ENCODE data around the gene MPPED1. TPM values are rescaled to one million over a fixed set of nuclear protein-coding genes. Genes with fewer than 3 reads are reported as not detected.

Gene MPPED1
- total and polyA plus RNA-seq, 2 donors (not counting 1 experiment from before 2014, with no cell fraction given): 0.13 TPM; not detected in 1

DNA sequence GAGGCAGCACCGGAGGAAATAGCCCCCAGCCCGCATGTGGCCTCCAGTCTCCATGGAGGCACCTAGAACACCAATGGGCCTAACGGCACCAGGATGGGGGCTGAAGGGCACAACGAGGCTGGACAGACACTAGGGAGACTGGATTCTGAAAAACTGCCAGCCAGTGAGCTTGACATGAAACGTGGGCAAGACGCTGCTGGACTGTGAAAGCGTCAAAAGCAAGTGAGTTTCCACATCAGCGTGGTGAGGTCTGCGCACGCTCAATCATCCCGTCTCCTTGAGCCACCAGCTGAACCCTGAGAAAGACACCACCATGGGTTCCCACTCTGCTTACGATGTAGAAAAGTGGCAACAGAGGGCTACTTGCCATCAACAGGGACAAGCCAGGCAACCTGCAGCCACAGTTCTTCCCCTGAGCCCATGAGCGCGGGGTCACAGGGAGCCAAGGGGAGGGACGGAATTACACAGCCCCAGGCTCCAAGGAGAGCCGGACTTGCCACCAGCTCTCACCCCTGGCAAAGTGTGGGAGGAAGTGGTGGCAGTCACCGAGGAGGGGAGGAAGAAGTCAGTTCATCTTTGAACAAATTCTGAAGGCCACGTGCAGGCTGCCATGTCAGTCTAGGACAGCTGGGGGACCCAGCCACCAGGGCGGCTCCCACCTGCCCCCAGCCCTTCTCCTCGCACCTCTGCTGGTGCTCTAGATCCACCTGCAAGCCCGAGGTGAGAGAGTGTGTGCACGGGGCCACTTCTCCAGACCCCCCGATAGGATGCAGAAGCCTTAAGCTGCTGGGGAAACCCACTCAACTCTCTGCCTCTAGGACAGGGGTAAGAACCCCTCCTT, 131.1 kb downstream of the MPPED1 start:
- no peak for DNase-seq
- Histone ChIP-seq H3K9ac (ENCODE audit: low read length) (no peak overlapping the region), H3K27me3 (replicated peaks in 1 of 4; ENCODE audit: control extremely low read depth in 1 of 4, control insufficient read depth in 3 of 4, insufficient read depth in 4 of 4, low read length in 3 of 4) (peaks cover 0 to 5% (median 0%) of the 10 kb centered on the region in 4 experiments), H3K79me2 (ENCODE audit: control insufficient read depth, insufficient read depth, low read length) (no peaks in the 10 kb centered on the region), H3K9me3 (ENCODE audit: control extremely low read depth in 1 of 3, control insufficient read depth in 2 of 3, insufficient read depth in 1 of 3, low read length in 2 of 3) (no peaks in the 10 kb centered on the region), H2AFZ (ENCODE audit: insufficient read depth, low read depth, low read length, poor library complexity, severe bottlenecking) (no peak overlapping the region), H4K20me1 (ENCODE audit: control insufficient read depth, insufficient read depth, low read length, poor library complexity, severe bottlenecking) (no peaks in the 10 kb centered on the region), H3K4me1 (ENCODE audit: control insufficient read depth in 2 of 2, insufficient read depth in 2 of 2, low read length in 2 of 2) (no peaks in the 10 kb centered on the region), H3K27ac (ENCODE audit: low read length in 2 of 2) (no peak overlapping the region), H3K4me3 (ENCODE audit: control extremely low read depth in 1 of 5, extremely low read depth in 1 of 5, insufficient read depth in 1 of 5, low read depth in 2 of 5, low read length in 4 of 5) (no peak overlapping the region), H3K4me2 (replicated peaks; ENCODE audit: low read depth, low read length, poor library complexity, severe bottlenecking) (no peak overlapping the region), H3K36me3 (replicated peaks in 1 of 2; ENCODE audit: control extremely low read depth in 1 of 2, control insufficient read depth in 1 of 2, extremely low read depth in 1 of 2, insufficient read depth in 2 of 2, low read length in 1 of 2) (no peaks in the 10 kb centered on the region)
- no peak for ATAC-seq (ENCODE audit: low read depth)
- WGBS (ENCODE audit: insufficient coverage): 86% methylated on average over 22 of the region's 23 CpGs
- Mint-ChIP-seq H3K4me1 (no peaks in the 10 kb centered on the region), H3K27me3 (peaks cover 28% of the 10 kb centered on the region), H3K27ac (no peak overlapping the region), H3K9me3 (ENCODE audit: insufficient read depth) (no peaks in the 10 kb centered on the region), H3K4me3 (no peak overlapping the region)
- ChIA-PET CTCF (no interaction called here), POLR2A (no interaction called here)
- TF ChIP-seq EZH2 (IDR thresholded peaks at IDR 0.05; ENCODE audit: borderline replicate concordance, insufficient read depth, low read depth, low read length, poor library complexity, severe bottlenecking): no peak
- TF ChIP-seq, protein P1, sequence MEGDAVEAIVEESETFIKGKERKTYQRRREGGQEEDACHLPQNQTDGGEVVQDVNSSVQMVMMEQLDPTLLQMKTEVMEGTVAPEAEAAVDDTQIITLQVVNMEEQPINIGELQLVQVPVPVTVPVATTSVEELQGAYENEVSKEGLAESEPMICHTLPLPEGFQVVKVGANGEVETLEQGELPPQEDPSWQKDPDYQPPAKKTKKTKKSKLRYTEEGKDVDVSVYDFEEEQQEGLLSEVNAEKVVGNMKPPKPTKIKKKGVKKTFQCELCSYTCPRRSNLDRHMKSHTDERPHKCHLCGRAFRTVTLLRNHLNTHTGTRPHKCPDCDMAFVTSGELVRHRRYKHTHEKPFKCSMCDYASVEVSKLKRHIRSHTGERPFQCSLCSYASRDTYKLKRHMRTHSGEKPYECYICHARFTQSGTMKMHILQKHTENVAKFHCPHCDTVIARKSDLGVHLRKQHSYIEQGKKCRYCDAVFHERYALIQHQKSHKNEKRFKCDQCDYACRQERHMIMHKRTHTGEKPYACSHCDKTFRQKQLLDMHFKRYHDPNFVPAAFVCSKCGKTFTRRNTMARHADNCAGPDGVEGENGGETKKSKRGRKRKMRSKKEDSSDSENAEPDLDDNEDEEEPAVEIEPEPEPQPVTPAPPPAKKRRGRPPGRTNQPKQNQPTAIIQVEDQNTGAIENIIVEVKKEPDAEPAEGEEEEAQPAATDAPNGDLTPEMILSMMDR (IDR thresholded peaks at IDR 0.05): no peak
- intact Hi-C loops (cut with micrococcal nuclease): no loop called here

DNA sequence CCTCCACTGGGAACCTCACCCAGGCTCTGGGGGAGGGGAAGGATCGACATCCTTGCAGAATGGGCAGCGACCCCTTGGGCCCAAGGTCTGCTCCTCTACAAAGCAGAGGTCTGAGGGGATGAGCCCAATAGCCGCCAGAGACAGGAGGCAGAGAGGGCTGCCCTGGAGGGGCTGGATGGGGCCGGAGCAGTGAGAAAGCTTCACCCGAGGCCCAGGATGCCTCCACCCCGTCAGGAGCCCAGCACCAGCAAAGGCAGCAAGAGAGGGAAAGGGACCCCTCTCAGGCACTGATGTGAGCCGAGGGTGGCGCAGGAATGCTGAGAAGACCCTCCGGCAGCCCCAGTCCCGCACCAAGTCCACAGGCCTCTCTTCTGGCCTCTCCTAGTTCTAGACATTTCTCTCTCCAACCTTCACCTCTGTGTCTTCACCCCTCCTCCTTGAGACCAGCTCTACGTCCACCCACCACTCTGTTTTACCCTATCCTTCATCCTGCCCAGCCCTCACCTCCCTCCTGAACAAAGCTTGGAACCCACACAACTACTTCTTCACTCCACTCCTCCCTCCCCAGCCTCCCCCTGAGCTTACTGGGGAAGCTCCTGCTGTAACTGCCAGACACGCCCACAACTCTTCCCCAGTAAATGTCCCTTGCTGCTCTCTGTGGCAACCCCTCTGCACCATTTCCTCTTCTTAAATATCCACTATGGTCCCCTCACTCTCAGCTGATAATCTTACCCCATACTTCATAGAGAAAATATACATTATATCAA, 131.9 kb downstream of the MPPED1 start:
- Histone ChIP-seq H3K4me1 (ENCODE audit: control insufficient read depth in 2 of 2, insufficient read depth in 2 of 2, low read length in 2 of 2) (no peaks in the 10 kb centered on the region), H3K9me3 (ENCODE audit: control extremely low read depth in 1 of 3, control insufficient read depth in 2 of 3, insufficient read depth in 1 of 3, low read length in 2 of 3) (no peaks in the 10 kb centered on the region), H3K79me2 (ENCODE audit: control insufficient read depth, insufficient read depth, low read length) (no peaks in the 10 kb centered on the region), H3K9ac (ENCODE audit: low read length) (no peak overlapping the region), H3K36me3 (replicated peaks in 1 of 2; ENCODE audit: control extremely low read depth in 1 of 2, control insufficient read depth in 1 of 2, extremely low read depth in 1 of 2, insufficient read depth in 2 of 2, low read length in 1 of 2) (no peaks in the 10 kb centered on the region), H3K27me3 (replicated peaks in 1 of 4; ENCODE audit: control extremely low read depth in 1 of 4, control insufficient read depth in 3 of 4, insufficient read depth in 4 of 4, low read length in 3 of 4) (peaks cover 0 to 5% (median 0%) of the 10 kb centered on the region in 4 experiments), H3K4me2 (replicated peaks; ENCODE audit: low read depth, low read length, poor library complexity, severe bottlenecking) (no peak overlapping the region), H3K4me3 (ENCODE audit: control extremely low read depth in 1 of 5, extremely low read depth in 1 of 5, insufficient read depth in 1 of 5, low read depth in 2 of 5, low read length in 4 of 5) (no peak overlapping the region), H4K20me1 (ENCODE audit: control insufficient read depth, insufficient read depth, low read length, poor library complexity, severe bottlenecking) (no peaks in the 10 kb centered on the region), H2AFZ (ENCODE audit: insufficient read depth, low read depth, low read length, poor library complexity, severe bottlenecking) (no peak overlapping the region), H3K27ac (ENCODE audit: low read length in 2 of 2) (no peak overlapping the region)
- Mint-ChIP-seq H3K4me3 (no peak overlapping the region), H3K9me3 (ENCODE audit: insufficient read depth) (no peaks in the 10 kb centered on the region), H3K4me1 (no peaks in the 10 kb centered on the region), H3K27ac (no peak overlapping the region), H3K27me3 (peaks cover 25% of the 10 kb centered on the region)
- DNase-seq: no peak
- WGBS (ENCODE audit: insufficient coverage): 88% methylated on average over 12 of the region's 12 CpGs
- ChIA-PET CTCF (no interaction called here), POLR2A (no interaction called here)
- no peak for TF ChIP-seq EZH2 (IDR thresholded peaks at IDR 0.05; ENCODE audit: borderline replicate concordance, insufficient read depth, low read depth, low read length, poor library complexity, severe bottlenecking)
- TF ChIP-seq, protein P1 (IDR thresholded peaks at IDR 0.05): no peak
- no peak for ATAC-seq (ENCODE audit: low read depth)
- intact Hi-C loops (cut with micrococcal nuclease): no loop called here

Data from B cell (primary cell).